GM19043 (cell line): ENCODE measurements around the gene SLC6A18.

Experiments used
- ATAC-seq: cut with Tn5 transposase; IDR thresholded peaks from one replicate; pipeline ENCODE4 v1.9.1; 2021; ENCODE audit warnings: low read depth; ENCODE audit not compliant: unreplicated experiment

SLC6A18 gene

GRCh38 chr5:1214163-1214935 is 10.8 kb upstream of the SLC6A18 start:
- ATAC-seq: no peak

GRCh38 chr5:1214936-1215220 is 10.3 kb upstream of the SLC6A18 start:
- ATAC-seq: no peak

GRCh38 chr5:1215320-1216096 is 9.7 kb upstream of the SLC6A18 start:
- ATAC-seq: no peak

- no peak for ATAC-seq
Measured at GRCh38 chr5:1216211-1216917, 8.8 kb upstream of the SLC6A18 start.

- no peak for ATAC-seq
Measured at GRCh38 chr5:1216918-1217295, 8.3 kb upstream of the SLC6A18 start.

- no peak for ATAC-seq
Measured at GRCh38 chr5:1217596-1218206, 7.5 kb upstream of the SLC6A18 start.

- no peak for ATAC-seq
Measured at GRCh38 chr5:1218351-1219080, 6.7 kb upstream of the SLC6A18 start.

GRCh38 chr5:1219098-1219767 is 5.9 kb upstream of the SLC6A18 start:
- no peak for ATAC-seq

- ATAC-seq: no peak
Measured at GRCh38 chr5:1219768-1220100, 5.4 kb upstream of the SLC6A18 start.

- ATAC-seq: no peak
Measured at GRCh38 chr5:1220351-1220750, 4.8 kb upstream of the SLC6A18 start.

- no peak for ATAC-seq
Measured at GRCh38 chr5:1220831-1221230, 4.3 kb upstream of the SLC6A18 start.

GRCh38 chr5:1221721-1222120 is 3.5 kb upstream of the SLC6A18 start:
- ATAC-seq: no peak

GRCh38 chr5:1222147-1222546 is 3.0 kb upstream of the SLC6A18 start:
- ATAC-seq: no peak

GRCh38 chr5:1222621-1223277 is 2.4 kb upstream of the SLC6A18 start:
- ATAC-seq: no peak

GRCh38 chr5:1223278-1223670 is 1.9 kb upstream of the SLC6A18 start:
- no peak for ATAC-seq

- ATAC-seq: no peak
Measured at GRCh38 chr5:1224631-1225030, 550 bp upstream of the SLC6A18 start.

GRCh38 chr5:1226231-1226630 is 1.1 kb downstream of the SLC6A18 start:
- ATAC-seq: no peak

- ATAC-seq: no peak
Measured at GRCh38 chr5:1226839-1227581, 1.8 kb downstream of the SLC6A18 start.

GRCh38 chr5:1227667-1228066 is 2.5 kb downstream of the SLC6A18 start:
- no peak for ATAC-seq
